ENCODE measurements around the gene CRYZL1. TPM values are rescaled to one million over a fixed set of nuclear protein-coding genes. Genes with fewer than 3 reads are reported as not detected.

Gene CRYZL1
- polyA plus RNA-seq, 1 donor (not counting 4 experiments of a cell fraction or from before 2014, with no cell fraction given), result 48.9 TPM

DNA sequence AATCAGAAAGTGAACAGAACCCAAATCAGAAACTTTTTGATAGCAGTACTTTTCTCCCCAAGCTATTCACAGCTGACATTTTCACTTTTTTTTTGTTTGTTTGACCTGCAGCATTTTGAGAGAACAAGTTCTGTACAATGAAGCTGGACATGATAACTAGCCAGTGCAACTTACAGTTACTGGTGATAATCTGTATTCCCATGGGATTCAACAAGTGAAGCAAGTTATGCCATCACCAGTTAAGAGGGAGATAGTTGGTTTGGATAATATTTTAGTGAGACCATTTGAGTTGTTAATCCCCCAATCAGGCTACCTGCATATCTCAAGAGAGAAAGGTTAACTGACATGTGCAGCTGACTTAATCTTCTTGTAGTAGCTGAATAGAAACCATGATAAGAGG, 80.6 kb downstream of the CRYZL1 start:
- Histone ChIP-seq H3K79me2 (ENCODE audit: control insufficient read depth, insufficient read depth, low read length) (peaks cover 72% of the 10 kb centered on the region), H3K4me1 (ENCODE audit: control insufficient read depth, extremely low read depth, insufficient read depth, low read length) (no peaks in the 10 kb centered on the region), H2AFZ (ENCODE audit: control insufficient read depth, low read length) (no peak overlapping the region), H3K9me1 (ENCODE audit: control insufficient read depth, extremely low read depth, insufficient read depth, low read length) (no peaks in the 10 kb centered on the region), H3K4me2 (ENCODE audit: control insufficient read depth, extremely low read depth, insufficient read depth, low read depth, low read length) (no peak overlapping the region), H4K20me1 (ENCODE audit: control insufficient read depth, extremely low read depth, insufficient read depth, low read length) (peaks cover 4% of the 10 kb centered on the region), H3K27ac (ENCODE audit: control insufficient read depth, insufficient read depth, low read length) (no peak overlapping the region), H3K9me3 (ENCODE audit: control insufficient read depth, low read depth, low read length) (no peaks in the 10 kb centered on the region), H3K9ac (ENCODE audit: control insufficient read depth, extremely low read depth, insufficient read depth, low read length) (no peak overlapping the region), H3K27me3 (ENCODE audit: control insufficient read depth, extremely low read depth, insufficient read depth, low read length) (no peaks in the 10 kb centered on the region), H3K36me3 (ENCODE audit: control insufficient read depth in 2 of 2, extremely low read depth in 1 of 2, insufficient read depth in 2 of 2, low read length in 2 of 2) (peaks cover 19 to 31% of the 10 kb centered on the region in 2 experiments), H3K4me3 (ENCODE audit: control insufficient read depth in 2 of 3, extremely low read depth in 1 of 3, insufficient read depth in 2 of 3, low read depth in 1 of 3, low read length in 3 of 3) (no peak overlapping the region)
- no peak for DNase-seq (ENCODE audit: low read depth, low spot score)
- TF ChIP-seq, protein P1, sequence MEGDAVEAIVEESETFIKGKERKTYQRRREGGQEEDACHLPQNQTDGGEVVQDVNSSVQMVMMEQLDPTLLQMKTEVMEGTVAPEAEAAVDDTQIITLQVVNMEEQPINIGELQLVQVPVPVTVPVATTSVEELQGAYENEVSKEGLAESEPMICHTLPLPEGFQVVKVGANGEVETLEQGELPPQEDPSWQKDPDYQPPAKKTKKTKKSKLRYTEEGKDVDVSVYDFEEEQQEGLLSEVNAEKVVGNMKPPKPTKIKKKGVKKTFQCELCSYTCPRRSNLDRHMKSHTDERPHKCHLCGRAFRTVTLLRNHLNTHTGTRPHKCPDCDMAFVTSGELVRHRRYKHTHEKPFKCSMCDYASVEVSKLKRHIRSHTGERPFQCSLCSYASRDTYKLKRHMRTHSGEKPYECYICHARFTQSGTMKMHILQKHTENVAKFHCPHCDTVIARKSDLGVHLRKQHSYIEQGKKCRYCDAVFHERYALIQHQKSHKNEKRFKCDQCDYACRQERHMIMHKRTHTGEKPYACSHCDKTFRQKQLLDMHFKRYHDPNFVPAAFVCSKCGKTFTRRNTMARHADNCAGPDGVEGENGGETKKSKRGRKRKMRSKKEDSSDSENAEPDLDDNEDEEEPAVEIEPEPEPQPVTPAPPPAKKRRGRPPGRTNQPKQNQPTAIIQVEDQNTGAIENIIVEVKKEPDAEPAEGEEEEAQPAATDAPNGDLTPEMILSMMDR (optimal IDR thresholded peaks at IDR 0.05 in 1 of 3, IDR thresholded peaks at IDR 0.05 in 1 of 3, conservative IDR thresholded peaks at IDR 0.05 in 1 of 3; ENCODE audit: extremely low read depth in 1 of 3, insufficient read depth in 2 of 3, low read length in 3 of 3), result no peak
- no peak for TF ChIP-seq EZH2 (IDR thresholded peaks at IDR 0.05; ENCODE audit: low read length)
- no peak for FAIRE-seq
- dilution Hi-C loops (cut with MboI; ENCODE audit: extremely low pct_ligation_motif_present, low sequenced_read_pairs), result no loop called here

- peaks cover 20 to 34% of the 10 kb centered on the region in 2 experiments for H3K36me3 ChIP-seq (ENCODE audit: control insufficient read depth in 2 of 2, extremely low read depth in 1 of 2, insufficient read depth in 2 of 2, low read length in 2 of 2)
- DNase-seq (ENCODE audit: low read depth, low spot score) (no peak), FAIRE-seq (no peak)
- no peak overlapping the region for H3K9ac ChIP-seq (ENCODE audit: control insufficient read depth, extremely low read depth, insufficient read depth, low read length)
- H3K4me1 ChIP-seq (ENCODE audit: control insufficient read depth, extremely low read depth, insufficient read depth, low read length), result no peaks in the 10 kb centered on the region
- TF ChIP-seq, protein P1 (optimal IDR thresholded peaks at IDR 0.05 in 1 of 3, IDR thresholded peaks at IDR 0.05 in 1 of 3, conservative IDR thresholded peaks at IDR 0.05 in 1 of 3; ENCODE audit: extremely low read depth in 1 of 3, insufficient read depth in 2 of 3, low read length in 3 of 3), result no peak
- H3K4me3 ChIP-seq (ENCODE audit: control insufficient read depth in 2 of 3, extremely low read depth in 1 of 3, insufficient read depth in 2 of 3, low read depth in 1 of 3, low read length in 3 of 3), result no peak overlapping the region
- H3K9me1 ChIP-seq (ENCODE audit: control insufficient read depth, extremely low read depth, insufficient read depth, low read length), result no peaks in the 10 kb centered on the region
- H4K20me1 ChIP-seq (ENCODE audit: control insufficient read depth, extremely low read depth, insufficient read depth, low read length), result peaks cover 4% of the 10 kb centered on the region
- no peak overlapping the region for H3K4me2 ChIP-seq (ENCODE audit: control insufficient read depth, extremely low read depth, insufficient read depth, low read depth, low read length)
- H3K27ac ChIP-seq (ENCODE audit: control insufficient read depth, insufficient read depth, low read length), result no peak overlapping the region
- H3K79me2 ChIP-seq (ENCODE audit: control insufficient read depth, insufficient read depth, low read length), result peaks cover 80% of the 10 kb centered on the region
- no peak overlapping the region for H2AFZ ChIP-seq (ENCODE audit: control insufficient read depth, low read length)
- dilution Hi-C loops (cut with MboI; ENCODE audit: extremely low pct_ligation_motif_present, low sequenced_read_pairs), result no loop called here
- no peaks in the 10 kb centered on the region for H3K27me3 ChIP-seq (ENCODE audit: control insufficient read depth, extremely low read depth, insufficient read depth, low read length)
- H3K9me3 ChIP-seq (ENCODE audit: control insufficient read depth, low read depth, low read length), result no peaks in the 10 kb centered on the region
These were observed 81.7 kb downstream of the CRYZL1 start for GRCh38 chr21:33559813-33560212.
